ENCODE data around the gene SREBF1.
"Not testable (repeated sequence)": the region's sequence is repeated elsewhere in the genome, so short reads cannot be mapped to it uniquely, and the experiment has no call there.

Gene SREBF1

DNA sequence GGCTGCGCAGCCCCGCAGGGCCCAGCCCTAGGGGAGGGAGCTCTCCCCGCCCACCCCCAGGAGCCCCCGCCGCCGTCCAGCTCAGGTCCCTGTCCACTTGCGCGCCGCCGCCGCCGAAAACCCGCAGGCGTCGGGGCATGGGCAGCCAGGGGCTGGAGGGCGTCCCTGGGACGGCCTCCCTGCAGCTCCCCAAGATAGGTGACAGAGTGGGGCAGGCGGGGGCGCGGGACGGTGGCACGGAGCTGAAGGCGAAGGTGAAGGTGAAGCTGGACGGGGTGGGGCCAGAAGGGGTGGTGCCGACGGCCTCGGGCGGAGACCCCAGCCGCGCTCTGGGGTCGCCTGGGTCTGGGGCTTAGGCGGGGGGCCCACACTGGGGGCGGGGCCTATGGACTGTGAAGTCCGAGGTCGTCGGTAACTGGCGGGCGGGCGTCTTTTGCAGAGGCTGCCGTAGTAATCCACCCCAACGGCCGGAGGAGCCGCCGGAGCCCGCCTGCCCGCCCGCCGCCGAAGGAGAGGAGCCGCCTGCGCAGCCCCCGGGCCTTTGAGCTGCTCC lies 27.2 kb downstream of the SREBF1 start:
- DNase-seq = no peak

DNA sequence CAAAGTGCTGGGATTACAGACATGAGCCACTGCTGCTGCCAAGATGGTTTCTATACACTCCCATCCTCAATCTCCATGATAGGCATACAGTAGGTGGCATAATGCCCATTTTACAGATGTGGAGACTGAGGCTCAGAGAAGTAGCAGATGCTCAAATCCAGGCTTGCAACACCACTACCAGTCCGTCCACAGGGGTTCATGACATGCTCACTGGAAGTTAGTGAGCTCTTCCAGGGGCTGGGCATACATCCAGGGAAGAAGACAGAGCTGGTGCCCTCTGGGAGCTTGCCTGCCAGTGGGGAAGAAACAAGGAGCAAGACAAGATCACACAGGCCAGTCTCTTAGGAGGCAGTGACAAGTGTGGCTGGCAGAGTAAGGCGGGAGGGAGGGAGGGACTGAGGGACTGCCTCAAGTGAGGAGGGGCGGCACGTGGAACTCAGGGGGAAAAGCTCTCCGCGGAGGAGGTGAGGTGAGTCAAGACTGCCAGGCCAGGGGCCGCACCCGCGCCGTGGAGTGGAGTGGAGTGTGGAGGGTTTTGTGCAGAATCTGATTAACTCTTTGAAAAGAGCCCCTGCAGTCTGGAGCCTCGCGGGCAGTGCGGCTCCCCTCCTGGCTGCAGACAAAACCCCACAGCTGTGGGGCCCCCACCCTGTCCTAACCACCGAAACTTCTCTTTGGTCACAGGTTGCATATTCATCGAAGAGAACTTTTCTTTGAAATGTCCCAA lies 27.9 kb downstream of the SREBF1 start:
- DNase-seq = no peak

DNA sequence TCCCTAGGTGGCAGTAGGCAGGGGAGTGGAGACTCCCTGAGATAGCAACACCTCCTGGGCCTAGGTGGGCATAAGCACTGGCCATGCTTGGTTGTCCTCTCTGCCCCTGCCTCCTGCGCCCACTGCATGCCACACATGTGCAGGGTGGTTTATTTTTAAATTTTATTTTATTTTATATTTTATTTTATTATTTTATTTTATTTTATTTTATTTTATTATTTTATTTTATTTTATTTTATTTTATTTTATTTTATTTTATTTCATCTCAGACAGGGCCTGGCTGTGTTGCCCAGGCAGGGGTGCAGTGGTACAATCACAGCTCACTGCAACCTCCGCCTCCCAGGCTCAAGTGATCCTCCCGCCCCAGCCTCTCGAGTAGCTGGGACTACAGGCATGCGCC lies 28.6 kb downstream of the SREBF1 start:
- DNase-seq = not testable (repeated sequence)

DNA sequence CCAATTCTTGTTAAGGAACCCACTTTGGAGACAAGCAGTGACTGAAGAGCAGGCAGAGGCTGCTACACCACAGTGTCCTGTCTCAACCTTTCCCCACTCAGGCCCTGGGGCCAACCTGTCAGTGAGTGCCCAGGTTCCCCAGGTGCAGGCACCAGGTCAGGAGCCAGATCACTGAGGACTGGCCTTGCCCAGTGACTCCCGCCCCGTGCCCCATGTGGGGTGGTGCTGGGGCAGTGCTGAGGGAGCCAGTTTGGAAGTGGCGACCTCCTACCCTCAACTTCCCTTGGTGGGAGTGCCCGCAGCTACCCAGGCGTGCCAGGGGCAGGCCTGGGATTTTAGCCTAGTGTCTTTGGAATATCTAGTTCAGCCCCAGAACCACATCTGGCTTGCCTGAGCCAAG lies 29.3 kb downstream of the SREBF1 start:
- DNase-seq = no peak

DNA sequence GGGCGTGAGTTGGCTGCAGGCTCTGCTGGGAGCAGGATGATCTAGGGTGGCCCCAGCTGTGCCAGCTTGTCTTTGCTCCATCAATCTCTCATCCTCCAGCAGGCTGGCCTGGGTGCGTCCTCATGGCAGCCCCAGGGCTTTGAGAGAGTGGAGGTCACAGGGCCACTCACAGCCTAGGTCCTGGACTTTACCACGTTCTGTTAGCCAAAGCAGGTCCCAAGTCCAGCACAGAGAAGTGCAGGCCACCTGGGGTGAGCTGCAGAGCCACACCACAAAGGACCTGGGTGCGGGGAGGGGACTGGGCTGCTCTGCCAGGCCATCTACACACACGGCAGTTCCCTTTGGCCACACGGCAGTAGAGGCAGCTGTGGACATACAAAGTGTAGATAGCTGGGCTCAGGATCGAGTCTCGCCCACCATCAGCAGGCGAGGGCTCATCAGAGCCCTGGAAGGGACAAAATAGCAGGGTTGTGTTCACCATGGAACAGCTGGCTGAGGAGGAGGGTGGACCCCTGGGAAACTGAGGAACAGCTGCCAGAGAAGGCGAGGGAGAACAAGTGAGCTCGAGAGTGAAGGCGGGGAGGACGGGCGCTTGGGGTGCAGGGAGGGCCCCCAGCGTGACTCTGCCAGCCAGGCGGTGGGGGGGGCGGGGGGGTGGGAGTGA lies 30.0 kb downstream of the SREBF1 start:
- DNase-seq = no peak

DNA sequence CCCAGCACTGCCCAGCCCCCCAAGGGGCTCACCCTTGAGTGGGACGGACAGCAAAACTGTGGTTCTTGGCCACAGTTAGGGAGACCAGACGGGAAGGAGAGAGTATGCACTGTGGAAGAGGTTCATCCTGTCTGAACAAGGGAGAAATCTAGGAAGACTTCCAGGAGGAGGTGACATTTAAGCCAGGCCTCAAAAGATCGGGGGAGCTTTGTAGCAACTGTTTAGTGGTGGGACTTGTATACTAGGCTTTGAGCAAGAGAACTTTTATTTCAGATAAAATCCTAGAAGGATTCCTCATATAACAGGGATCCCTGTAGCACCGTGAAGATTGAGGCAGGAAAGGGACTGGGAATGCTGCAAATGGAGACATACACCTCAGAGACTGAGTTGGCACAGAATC lies 30.8 kb downstream of the SREBF1 start:
- no peak for DNase-seq

DNA sequence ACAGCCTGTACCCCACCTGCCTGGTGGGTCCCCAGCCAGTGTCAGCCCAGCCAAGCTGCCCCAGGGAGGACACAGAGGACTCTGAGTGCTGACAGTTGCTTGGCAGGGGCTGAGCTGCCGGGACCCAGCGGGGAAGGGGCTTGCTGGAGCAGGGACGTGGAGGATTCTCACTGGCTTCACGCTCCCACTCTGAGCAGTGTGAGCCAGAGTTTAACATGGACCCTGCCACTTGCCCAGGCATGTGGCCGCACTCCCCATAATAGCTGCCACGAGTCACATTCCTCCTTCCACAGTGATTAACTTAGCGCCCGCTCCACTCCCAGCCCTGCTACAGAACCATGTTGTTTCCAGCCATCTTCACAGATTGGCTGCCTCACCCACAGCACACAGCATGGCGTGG lies 31.2 kb downstream of the SREBF1 start:
- no peak for DNase-seq

DNA sequence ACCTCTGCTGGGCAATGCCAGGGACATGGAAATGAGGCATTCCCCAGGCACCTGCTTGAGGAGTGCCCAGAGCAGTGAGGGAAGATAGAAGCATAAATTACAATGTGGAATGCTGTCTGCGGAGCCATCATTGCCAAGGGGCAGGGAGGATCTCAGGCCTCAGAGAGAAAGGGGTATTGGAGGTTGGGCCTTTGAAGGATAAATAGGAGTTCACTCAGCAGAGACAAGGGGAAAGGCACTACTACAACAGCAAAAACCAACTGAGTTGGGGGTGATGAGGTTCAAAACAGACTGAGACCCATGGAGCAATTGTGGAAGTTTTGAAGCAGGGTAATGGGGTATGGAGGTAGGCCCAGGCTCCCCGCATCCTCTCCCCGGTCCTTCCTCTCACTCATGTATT lies 32.8 kb downstream of the SREBF1 start:
- no peak for DNase-seq

DNA sequence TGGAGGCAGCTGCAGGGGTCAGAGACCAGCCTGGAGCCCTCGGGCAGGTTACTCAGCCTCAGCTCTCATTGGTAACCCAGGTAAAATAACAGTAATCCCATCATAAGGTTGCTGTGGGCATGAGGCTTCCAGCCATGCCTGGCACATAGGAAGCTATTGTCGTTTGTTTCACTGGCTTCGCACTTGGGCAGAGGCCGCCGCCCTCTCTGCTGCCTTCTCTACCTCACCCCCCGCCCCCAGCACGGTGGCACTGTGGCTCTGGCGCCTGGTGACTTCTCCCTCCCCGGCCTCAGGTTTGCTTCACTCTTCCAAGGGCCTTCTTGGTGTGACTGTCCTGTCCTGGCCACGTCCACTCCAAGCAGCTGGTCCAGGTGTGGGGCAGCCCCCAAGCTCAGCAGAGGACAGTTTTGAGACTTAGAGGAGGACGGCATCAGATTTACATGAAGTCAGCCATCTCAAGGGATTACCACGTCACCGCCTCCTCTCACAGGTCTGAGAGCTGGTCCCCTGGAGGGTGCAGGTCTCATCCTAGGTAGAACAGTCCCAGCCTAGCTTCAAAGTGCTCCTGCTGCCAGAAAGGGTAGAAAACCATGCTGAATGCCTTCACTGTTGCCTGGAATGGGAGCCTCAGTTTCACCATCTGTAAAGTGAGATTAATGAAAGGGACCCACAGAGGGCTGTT lies 34.8 kb downstream of the SREBF1 start:
- no peak for DNase-seq

DNA sequence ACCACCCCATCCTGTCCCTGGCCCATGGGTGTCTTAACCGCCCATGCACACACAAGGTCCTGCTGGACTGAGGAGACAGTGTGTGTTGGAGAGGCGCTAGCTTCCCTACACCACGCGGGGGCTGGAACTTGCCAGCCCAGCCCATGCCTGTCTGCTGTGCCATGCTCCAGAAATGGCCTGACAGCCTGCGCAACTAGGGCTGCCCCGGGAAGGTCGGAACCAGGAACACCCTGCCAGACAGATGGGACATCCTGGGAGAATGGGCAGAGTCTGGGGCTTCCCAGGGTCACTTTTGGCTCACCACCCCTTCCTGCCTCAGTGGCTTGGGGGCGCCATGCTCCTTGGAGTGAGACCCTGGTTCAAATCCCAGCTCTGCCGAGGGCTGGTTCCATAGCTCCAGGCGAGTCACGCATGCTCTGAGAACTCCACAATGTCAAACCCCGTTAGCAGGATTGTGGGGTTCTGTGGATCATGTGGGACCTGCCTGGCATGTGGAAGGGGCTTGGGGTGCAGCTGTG lies 36.2 kb downstream of the SREBF1 start:
- DNase-seq = no peak

DNA sequence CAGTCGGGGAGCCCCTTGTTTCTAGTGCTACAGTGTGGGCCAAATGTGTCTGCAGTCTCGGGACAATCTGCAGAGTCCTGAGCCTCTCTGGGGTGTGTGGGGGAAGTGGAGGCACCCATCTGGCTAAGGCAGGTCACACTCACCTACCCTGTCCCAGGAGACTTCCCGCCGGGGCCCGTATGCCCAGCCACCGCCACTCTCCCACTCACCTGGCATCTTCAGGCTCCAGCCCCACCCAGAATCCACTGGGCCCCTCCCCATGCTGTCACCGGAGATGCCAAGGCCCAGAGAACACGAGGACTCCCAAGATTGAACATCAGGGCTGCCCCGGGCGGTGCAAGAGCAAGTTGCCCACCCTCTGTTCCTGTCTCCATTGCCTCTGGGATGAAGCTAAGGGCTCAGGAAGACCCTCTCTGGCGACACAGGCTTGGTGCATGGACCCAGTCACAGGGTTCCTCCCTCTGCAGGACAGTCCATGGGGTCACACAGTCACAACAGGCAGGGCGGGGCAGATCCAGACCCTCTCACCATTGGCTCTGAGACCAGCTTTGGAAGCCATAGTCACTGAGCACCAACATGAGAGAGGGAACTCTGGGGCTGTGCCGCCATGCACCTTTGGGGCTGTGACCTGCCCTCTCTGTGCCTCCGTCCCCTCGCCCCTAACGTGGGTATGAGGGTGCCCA lies 38.1 kb downstream of the SREBF1 start:
- no peak for DNase-seq

DNA sequence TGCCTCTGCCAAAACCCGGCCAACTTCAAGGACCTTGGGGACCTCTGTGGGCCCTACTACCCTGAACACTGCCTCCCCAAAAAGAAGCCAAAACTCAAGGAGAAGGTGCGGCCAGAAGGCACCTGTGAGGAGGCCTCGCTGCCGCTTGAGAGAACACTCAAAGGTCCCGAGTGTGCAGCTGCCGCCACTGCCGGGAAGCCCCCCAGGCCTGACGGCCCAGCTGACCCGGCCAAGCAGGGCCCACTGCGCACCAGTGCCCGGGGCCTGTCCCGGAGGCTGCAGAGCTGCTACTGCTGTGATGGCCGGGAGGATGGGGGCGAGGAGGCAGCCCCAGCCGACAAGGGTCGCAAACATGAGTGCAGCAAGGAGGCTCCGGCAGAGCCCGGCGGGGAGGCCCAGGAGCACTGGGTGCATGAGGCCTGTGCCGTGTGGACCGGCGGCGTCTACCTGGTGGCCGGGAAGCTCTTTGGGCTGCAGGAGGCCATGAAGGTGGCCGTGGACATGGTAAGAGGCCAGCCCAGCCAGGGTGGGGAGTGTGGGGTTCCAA lies 38.7 kb downstream of the SREBF1 start:
- DNase-seq = no peak

DNA sequence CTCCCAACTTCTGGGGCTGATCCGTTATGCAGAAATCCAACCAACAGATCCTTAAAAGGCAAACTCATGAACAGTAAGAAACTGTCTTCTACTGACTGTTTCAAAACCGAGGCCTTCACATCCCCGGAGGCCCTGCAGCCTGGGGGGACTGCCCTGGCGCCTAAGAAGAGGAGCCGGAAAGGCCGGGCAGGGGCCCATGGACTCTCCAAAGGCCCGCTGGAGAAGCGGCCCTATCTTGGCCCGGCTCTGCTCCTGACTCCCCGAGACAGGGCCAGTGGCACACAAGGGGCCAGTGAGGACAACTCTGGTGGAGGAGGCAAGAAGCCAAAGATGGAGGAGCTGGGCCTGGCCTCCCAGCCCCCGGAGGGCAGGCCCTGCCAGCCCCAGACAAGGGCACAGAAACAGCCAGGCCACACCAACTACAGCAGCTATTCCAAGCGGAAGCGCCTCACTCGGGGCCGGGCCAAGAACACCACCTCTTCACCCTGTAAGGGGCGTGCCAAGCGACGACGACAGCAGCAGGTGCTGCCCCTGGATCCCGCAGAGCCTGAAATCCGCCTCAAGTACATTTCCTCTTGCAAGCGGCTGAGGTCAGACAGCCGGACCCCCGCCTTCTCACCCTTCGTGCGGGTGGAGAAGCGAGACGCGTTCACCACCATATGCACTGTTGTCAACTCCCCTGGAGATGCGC lies 39.5 kb downstream of the SREBF1 start:
- DNase-seq = no peak

DNA sequence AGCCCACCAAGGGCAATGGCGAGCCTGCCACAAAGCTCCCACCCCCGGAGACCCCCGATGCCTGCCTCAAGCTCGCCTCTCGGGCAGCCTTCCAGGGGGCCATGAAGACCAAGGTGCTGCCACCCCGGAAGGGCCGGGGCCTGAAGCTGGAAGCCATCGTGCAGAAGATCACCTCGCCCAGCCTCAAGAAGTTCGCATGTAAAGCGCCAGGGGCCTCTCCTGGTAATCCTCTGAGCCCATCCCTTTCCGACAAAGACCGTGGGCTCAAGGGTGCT lies 40.1 kb downstream of the SREBF1 start:
- no peak for DNase-seq

DNA sequence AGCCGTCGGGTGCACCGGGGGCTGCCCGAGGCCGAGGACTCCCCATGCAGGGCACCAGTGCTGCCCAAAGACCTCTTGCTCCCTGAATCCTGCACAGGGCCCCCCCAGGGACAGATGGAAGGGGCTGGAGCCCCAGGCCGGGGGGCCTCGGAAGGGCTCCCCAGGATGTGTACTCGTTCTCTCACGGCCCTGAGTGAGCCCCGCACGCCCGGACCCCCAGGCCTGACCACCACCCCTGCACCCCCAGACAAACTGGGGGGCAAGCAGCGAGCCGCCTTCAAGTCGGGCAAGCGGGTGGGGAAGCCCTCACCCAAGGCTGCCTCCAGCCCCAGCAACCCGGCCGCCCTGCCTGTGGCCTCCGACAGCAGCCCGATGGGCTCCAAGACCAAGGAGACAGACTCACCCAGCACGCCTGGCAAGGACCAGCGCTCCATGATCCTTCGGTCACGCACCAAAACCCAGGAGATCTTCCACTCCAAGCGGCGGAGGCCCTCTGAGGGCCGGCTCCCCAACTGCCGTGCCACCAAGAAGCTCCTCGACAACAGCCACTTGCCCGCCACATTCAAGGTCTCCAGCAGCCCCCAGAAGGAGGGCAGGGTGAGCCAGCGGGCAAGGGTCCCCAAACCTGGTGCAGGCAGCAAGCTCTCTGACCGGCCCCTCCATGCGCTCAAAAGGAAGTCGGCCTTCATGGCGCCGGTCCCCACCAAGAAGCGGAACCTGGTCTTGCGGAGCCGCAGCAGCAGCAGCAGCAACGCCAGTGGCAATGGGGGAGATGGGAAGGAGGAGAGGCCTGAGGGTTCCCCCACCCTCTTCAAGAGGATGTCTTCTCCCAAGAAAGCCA lies 40.6 kb downstream of the SREBF1 start:
- DNase-seq = no peak

DNA sequence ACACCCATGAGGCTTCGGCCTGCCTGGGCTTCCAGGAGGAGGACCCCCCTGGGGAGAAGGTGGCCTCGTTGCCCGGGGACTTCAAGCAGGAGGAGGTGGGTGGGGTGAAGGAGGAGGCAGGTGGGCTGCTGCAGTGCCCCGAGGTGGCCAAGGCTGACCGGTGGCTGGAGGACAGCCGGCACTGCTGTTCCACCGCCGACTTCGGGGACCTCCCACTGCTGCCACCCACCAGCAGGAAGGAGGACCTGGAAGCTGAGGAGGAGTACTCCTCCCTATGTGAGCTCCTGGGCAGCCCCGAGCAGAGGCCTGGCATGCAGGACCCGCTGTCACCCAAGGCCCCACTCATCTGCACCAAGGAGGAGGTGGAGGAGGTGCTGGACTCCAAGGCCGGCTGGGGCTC lies 41.5 kb downstream of the SREBF1 start:
- DNase-seq = no peak

DNA sequence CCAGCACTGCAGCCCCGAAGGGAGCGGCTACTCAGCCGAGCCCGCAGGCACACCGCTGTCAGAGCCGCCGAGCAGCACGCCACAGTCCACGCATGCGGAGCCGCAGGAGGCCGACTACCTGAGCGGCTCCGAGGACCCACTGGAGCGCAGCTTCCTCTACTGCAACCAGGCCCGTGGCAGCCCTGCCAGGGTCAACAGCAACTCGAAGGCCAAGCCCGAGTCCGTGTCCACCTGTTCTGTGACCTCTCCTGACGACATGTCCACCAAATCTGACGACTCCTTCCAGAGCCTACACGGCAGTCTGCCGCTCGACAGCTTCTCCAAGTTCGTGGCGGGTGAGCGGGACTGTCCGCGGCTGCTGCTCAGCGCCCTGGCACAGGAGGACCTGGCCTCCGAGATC lies 42.4 kb downstream of the SREBF1 start:
- no peak for DNase-seq

DNA sequence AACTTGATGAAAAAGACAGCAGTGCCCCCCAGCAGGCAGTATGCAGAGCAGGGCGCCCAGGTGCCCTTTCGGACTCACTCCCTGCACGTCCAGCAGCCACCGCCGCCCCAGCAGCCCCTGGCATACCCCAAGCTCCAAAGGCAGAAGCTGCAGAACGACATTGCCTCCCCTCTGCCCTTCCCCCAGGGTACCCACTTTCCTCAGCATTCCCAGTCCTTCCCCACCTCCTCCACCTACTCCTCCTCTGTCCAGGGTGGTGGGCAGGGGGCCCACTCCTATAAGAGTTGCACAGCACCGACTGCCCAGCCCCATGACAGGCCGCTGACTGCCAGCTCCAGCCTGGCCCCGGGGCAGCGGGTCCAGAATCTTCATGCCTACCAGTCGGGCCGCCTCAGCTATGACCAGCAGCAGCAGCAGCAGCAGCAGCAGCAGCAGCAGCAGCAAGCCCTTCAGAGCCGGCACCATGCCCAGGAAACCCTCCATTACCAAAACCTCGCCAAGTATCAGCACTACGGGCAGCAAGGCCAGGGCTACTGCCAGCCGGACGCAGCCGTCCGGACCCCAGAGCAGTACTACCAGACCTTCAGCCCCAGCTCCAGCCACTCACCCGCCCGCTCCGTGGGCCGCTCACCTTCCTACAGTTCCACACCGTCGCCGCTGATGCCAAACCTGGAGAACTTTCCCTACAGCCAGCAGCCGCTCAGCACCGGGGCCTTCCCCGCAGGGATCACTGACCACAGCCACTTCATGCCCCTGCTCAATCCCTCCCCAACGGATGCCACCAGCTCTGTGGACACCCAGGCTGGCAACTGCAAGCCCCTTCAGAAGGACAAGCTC lies 43.2 kb downstream of the SREBF1 start:
- no peak for DNase-seq

DNA sequence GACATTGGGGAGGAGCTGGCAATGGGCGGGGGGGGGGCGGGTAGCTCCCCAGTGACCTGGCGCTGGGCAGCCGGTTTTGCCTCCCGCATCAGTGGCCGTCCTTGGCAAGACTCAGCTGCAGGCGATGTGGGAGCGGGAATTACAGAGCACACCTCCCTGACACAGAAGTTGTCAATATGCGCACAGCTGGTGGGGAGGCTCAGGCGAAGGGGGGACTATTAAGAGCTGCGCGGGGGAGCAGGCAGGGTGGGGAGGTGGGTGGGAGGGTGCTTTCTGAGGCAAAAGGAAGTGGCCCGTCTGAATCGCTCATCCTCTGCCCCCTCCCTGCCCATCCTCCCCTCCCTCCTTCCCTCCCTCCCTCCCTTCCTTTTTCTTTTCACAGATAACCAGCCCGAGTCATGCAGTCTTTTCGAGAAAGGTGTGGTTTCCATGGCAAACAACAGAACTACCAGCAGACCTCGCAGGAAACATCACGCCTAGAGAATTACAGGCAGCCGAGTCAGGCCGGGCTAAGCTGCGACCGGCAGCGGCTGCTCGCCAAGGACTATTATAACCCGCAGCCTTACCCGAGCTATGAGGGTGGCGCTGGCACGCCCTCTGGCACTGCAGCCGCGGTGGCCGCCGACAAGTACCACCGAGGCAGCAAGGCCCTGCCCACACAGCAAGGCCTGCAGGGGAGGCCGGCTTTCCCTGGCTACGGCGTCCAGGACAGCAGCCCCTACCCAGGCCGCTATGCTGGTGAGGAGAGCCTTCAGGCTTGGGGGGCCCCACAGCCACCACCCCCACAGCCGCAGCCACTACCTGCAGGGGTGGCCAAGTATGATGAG lies 44.0 kb downstream of the SREBF1 start:
- no peak for DNase-seq
